Putamen (tissue), 1 donor: Measurements from ENCODE around the gene HOXD3.

Experiments
- DNase-seq: peaks from one replicate; pipeline ENCODE4 v3.0.0-alpha.2; 2016; ENCODE audit warnings: low spot score

Gene HOXD3

GRCh38 chr2:176156807-176157498, at the start of gene HOXD3:
Gene HOXD3, plus strand, starts transcription at chr2:176157307. Its CDS starts 11,808 bp downstream, at chr2:176169115.
- DNase-seq, result no peak

GRCh38 chr2:176107731-176108181, 49.4 kb upstream of the HOXD3 start:
- DNase-seq, result no peak

- DNase-seq, result no peak
Measured at GRCh38 chr2:176109192-176109901, 47.8 kb upstream of the HOXD3 start.

GRCh38 chr2:176109946-176110345, 47.2 kb upstream of the HOXD3 start:
- DNase-seq, result no peak

- DNase-seq, result no peak
Measured at GRCh38 chr2:176110415-176111308, 46.4 kb upstream of the HOXD3 start.

- DNase-seq, result no peak
Measured at GRCh38 chr2:176111309-176111663, 45.8 kb upstream of the HOXD3 start.

- DNase-seq, result no peak
Measured at GRCh38 chr2:176111846-176112374, 45.2 kb upstream of the HOXD3 start.

- no peak for DNase-seq
Measured at GRCh38 chr2:176112375-176113302, 44.5 kb upstream of the HOXD3 start.

GRCh38 chr2:176114120-176114929, 42.8 kb upstream of the HOXD3 start:
- no peak for DNase-seq

GRCh38 chr2:176114930-176115625, 42.0 kb upstream of the HOXD3 start:
- no peak for DNase-seq

GRCh38 chr2:176115883-176116813, 41.0 kb upstream of the HOXD3 start, which contains the start of gene HOXD10:
Gene HOXD10, plus strand, starts transcription at chr2:176116778. Its CDS starts 56 bp downstream, at chr2:176116834.
- DNase-seq, result no peak

GRCh38 chr2:176117162-176117822, 39.8 kb upstream of the HOXD3 start:
- DNase-seq, result no peak

GRCh38 chr2:176117823-176118371, 39.2 kb upstream of the HOXD3 start:
- DNase-seq, result no peak

- no peak for DNase-seq
Measured at GRCh38 chr2:176118601-176119339, 38.3 kb upstream of the HOXD3 start.

- DNase-seq, result no peak
Measured at GRCh38 chr2:176120364-176121189, 36.5 kb upstream of the HOXD3 start.
